GM06990 (cell line): ENCODE data around the gene CAPZA1.
"Not testable (repeated sequence)": the region's sequence is repeated elsewhere in the genome, so short reads cannot be mapped to it uniquely, and the experiment has no call there.

Experiments used
- DNase-seq: peaks from one replicate; pipeline ENCODE4 v3.0.0-alpha.2; 2011; ENCODE audit not compliant: insufficient read length; ENCODE audit errors: extremely low read depth
- H3K27me3 ChIP-seq: replicated peaks from 2 replicates; pipeline ENCODE4 v1.6.0; 2011; ENCODE audit warnings: low read length; ENCODE audit not compliant: control insufficient read depth, insufficient read depth
- H3K36me3 ChIP-seq: 2 replicates; pipeline ENCODE4 v1.5.1; 2011; ENCODE audit warnings: low read length; ENCODE audit not compliant: control insufficient read depth, insufficient read depth
- H3K4me3 ChIP-seq: replicated peaks from 2 replicates; pipeline ENCODE4 v1.5.1; 2011; ENCODE audit warnings: low read depth, mild to moderate bottlenecking, control low read depth, low read length
- CTCF ChIP-seq: IDR thresholded peaks from 2 replicates; pipeline ENCODE4 v1.5.1; 2011; ENCODE audit warnings: low read length, control low read depth, mild to moderate bottlenecking, inconsistent platforms; ENCODE audit not compliant: insufficient read depth, poor library complexity, severe bottlenecking

The CAPZA1 gene

GRCh38 chr1:112637254-112638109, 17.9 kb downstream of the CAPZA1 start:
- DNase-seq, result no peak

GRCh38 chr1:112638110-112638428, 18.4 kb downstream of the CAPZA1 start:
- DNase-seq, result no peak
- no peaks in the 10 kb centered on the region for H3K27me3 ChIP-seq
- no peak for TF ChIP-seq CTCF
- no peak overlapping the region for H3K4me3 ChIP-seq
- H3K36me3 ChIP-seq, result no peaks in the 10 kb centered on the region; the same call in 1 of the 2 replicates

More at GRCh38 chr1:112637254-112638109, 17.9 kb downstream of the CAPZA1 start:
- no peak for TF ChIP-seq CTCF
- Histone ChIP-seq H3K36me3 (no peaks in the 10 kb centered on the region; the same call in 1 of the 2 replicates), H3K4me3 (no peak overlapping the region), H3K27me3 (no peaks in the 10 kb centered on the region)

GRCh38 chr1:112640437-112640836, 20.8 kb downstream of the CAPZA1 start:
- not testable (repeated sequence) for DNase-seq, H3K4me3 ChIP-seq, H3K27me3 ChIP-seq, H3K36me3 ChIP-seq

- DNase-seq, result no peak
- no peak for TF ChIP-seq CTCF
- no peaks in the 10 kb centered on the region; the same call in 1 of the 2 replicates for H3K36me3 ChIP-seq
- no peaks in the 10 kb centered on the region for H3K27me3 ChIP-seq
- no peak overlapping the region for H3K4me3 ChIP-seq
These were observed 23.4 kb downstream of the CAPZA1 start for GRCh38 chr1:112643080-112643479.

- TF ChIP-seq CTCF, result no peak
- Histone ChIP-seq H3K4me3 (no peak overlapping the region), H3K36me3 (peaks cover 3% of the 10 kb centered on the region; the same call in 1 of the 2 replicates), H3K27me3 (no peaks in the 10 kb centered on the region)
- no peak for DNase-seq
These were observed 26.6 kb downstream of the CAPZA1 start for GRCh38 chr1:112646225-112646624.

- no peak for TF ChIP-seq CTCF
- Histone ChIP-seq H3K4me3 (no peak overlapping the region), H3K27me3 (no peaks in the 10 kb centered on the region), H3K36me3 (peaks cover 3% of the 10 kb centered on the region; the same call in 1 of the 2 replicates)
- DNase-seq, result no peak
These were observed 31.6 kb downstream of the CAPZA1 start for GRCh38 chr1:112651205-112651604.
